ENCODE measurements around the gene CCSER1. TPM values are rescaled to one million over a fixed set of nuclear protein-coding genes. Genes with fewer than 3 reads are reported as not detected.

The CCSER1 gene
- total and polyA plus RNA-seq, 2 of the 8 experiments (the other 6 are each of a cell fraction or from before 2014, with no cell fraction given), result 0.26 to 0.84 TPM

DNA sequence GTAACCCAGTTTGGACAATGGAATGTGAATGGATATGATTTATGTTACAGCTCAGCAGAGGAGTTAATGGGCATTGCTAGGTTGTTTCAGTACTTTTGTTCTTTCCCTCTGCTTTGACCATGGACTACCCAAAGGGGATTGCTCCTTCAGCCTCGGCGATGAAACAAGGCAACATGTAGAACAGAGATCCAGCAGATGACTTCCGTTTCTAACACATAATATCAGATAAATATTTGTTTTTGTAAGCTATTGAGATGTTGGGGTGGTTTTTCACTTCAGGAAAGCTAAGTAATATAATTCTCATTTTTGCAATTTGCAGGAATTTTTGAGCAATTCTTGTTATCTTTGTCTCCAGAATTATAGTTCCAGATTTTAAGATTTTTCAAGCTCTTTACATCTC is 1241.9 kb downstream of the CCSER1 start:
- Histone ChIP-seq H4K91ac (replicated peaks; ENCODE audit: insufficient read length, low read length) (no peak overlapping the region), H3K18ac (ENCODE audit: extremely low read depth, low read length) (no peak overlapping the region), H3K36me3 (ENCODE audit: control insufficient read depth in 2 of 4, insufficient read depth in 4 of 4, low read length in 3 of 4) (no peaks in the 10 kb centered on the region), H3K4ac (replicated peaks; ENCODE audit: insufficient read length, low read depth, low read length) (no peak overlapping the region), H3K9ac (replicated peaks in 1 of 4; ENCODE audit: extremely low read depth in 1 of 4, low read depth in 3 of 4, low read length in 3 of 4) (no peak overlapping the region), H3K27me3 (replicated peaks in 1 of 4; ENCODE audit: control insufficient read depth in 3 of 4, extremely low read depth in 1 of 4, insufficient read depth in 3 of 4, low read length in 3 of 4) (no peaks in the 10 kb centered on the region), H2BK20ac (ENCODE audit: low read length) (no peak overlapping the region), H4K8ac (ENCODE audit: extremely low read depth, insufficient read depth, low read length) (no peak overlapping the region), H3K4me2 (ENCODE audit: insufficient read depth in 1 of 2, low read depth in 2 of 2, low read length in 2 of 2) (no peak overlapping the region), H3K27ac (ENCODE audit: low read depth, low read length) (no peak overlapping the region), H3K79me1 (ENCODE audit: low read depth, low read length) (no peaks in the 10 kb centered on the region), H4K20me1 (replicated peaks in 1 of 2; ENCODE audit: control insufficient read depth in 1 of 2, insufficient read depth in 2 of 2, low read length in 2 of 2) (no peaks in the 10 kb centered on the region), H2AK5ac (ENCODE audit: low read depth, low read length) (no peak overlapping the region), H2BK12ac (ENCODE audit: low read depth, low read length) (no peak overlapping the region), H3K56ac (replicated peaks; ENCODE audit: insufficient read length, low read depth, low read length) (no peak overlapping the region), H3K23me2 (ENCODE audit: low read depth, low read length) (no peaks in the 10 kb centered on the region), H3K4me1 (replicated peaks in 1 of 4; ENCODE audit: control insufficient read depth in 3 of 4, insufficient read depth in 4 of 4, low read length in 3 of 4) (no peaks in the 10 kb centered on the region), H2AFZ (ENCODE audit: low read length) (no peak overlapping the region), H3K23ac (ENCODE audit: insufficient read length) (no peak overlapping the region), H3K9me3 (ENCODE audit: insufficient read depth in 2 of 2, low read depth in 1 of 2, low read length in 1 of 2) (no peaks in the 10 kb centered on the region), H2BK15ac (ENCODE audit: low read length) (no peak overlapping the region), H3K14ac (ENCODE audit: insufficient read length) (no peak overlapping the region), H2BK120ac (replicated peaks; ENCODE audit: low read depth, low read length) (no peak overlapping the region), H2BK5ac (ENCODE audit: low read depth, low read length) (no peak overlapping the region), H3K4me3 (ENCODE audit: extremely low read depth in 1 of 4, insufficient read depth in 2 of 4, low read depth in 3 of 4, low read length in 4 of 4) (no peak overlapping the region), H3K79me2 (ENCODE audit: control insufficient read depth in 1 of 2, insufficient read depth in 2 of 2, low read length in 2 of 2) (no peaks in the 10 kb centered on the region), H4K5ac (ENCODE audit: insufficient read length, low read depth, low read length) (no peak overlapping the region)
- WGBS, 2 experiments (ENCODE audit: extremely low coverage in 1 of 2, insufficient coverage in 1 of 2, insufficient read length in 1 of 2, insufficient replicate concordance in 2 of 2, low coverage in 1 of 2, low lambda C conversion rate in 2 of 2, missing lambda C conversion rate in 1 of 2), result 90% methylated on average over 3 of the region's 3 CpGs; no CpG with 5 or more reads in 1 of the 2 experiments
- ChIA-PET POLR2A (ENCODE audit: partially characterized antibody) (interaction anchor here (0.6 kb wide), 1 partner anchor 107 kb away, joined by 4 read pairs; no protein-coding TSS in a partner anchor), CTCF (ENCODE audit: partially characterized antibody) (interaction anchor here (0.6 kb wide), 1 partner anchor 1830 kb away, joined by 3 read pairs; no protein-coding TSS in a partner anchor)
- TF ChIP-seq KDM5A (IDR thresholded peaks at IDR 0.05; ENCODE audit: low read length) (no peak), TCF12 (IDR thresholded peaks at IDR 0.05; ENCODE audit: low read depth, low read length) (no peak), USF2 (IDR thresholded peaks at IDR 0.05; ENCODE audit: low read length) (no peak), SIRT6 (IDR thresholded peaks at IDR 0.05; ENCODE audit: low read length) (no peak), ATF2 (IDR thresholded peaks at IDR 0.05; ENCODE audit: low read length) (no peak), MAFK (IDR thresholded peaks at IDR 0.05; ENCODE audit: low read depth, low read length) (no peak), SIN3A (conservative IDR thresholded peaks at IDR 0.05 in 1 of 2, IDR thresholded peaks at IDR 0.05 in 1 of 2; ENCODE audit: low read depth in 1 of 2, low read length in 2 of 2) (no peak), JUND (IDR thresholded peaks at IDR 0.05; ENCODE audit: low read length) (no peak), FOSL1 (IDR thresholded peaks at IDR 0.05; ENCODE audit: insufficient read depth, low read depth, low read length) (no peak)
- no peak for FAIRE-seq
- DNase-seq (ENCODE audit: low read depth in 1 of 2, low spot score in 2 of 2), result no peak
